Epithelial cell of esophagus (primary cell): ENCODE data around the gene KIF11.

Experiments
- DNase-seq: peaks from one replicate; pipeline ENCODE4 v3.0.0; 2010; ENCODE audit warnings: low read depth
- H3K4me3 ChIP-seq: 2 replicates; pipeline ENCODE4 v1.5.1; 2011; ENCODE audit warnings: mild to moderate bottlenecking, low read length, control low read depth
- CTCF ChIP-seq: IDR thresholded peaks from 2 replicates; pipeline ENCODE4 v1.5.1; 2011; ENCODE audit warnings: low read depth, mild to moderate bottlenecking, low read length, control low read depth, inconsistent platforms; ENCODE audit not compliant: insufficient read depth; ENCODE audit errors: missing control alignments

The KIF11 gene

GRCh38 chr10:92696606-92697383, 103.9 kb downstream of the KIF11 start:
- no peak overlapping the region for H3K4me3 ChIP-seq
- no peak for DNase-seq
- no peak for TF ChIP-seq CTCF

- H3K4me3 ChIP-seq = no peak overlapping the region
- DNase-seq = no peak
- no peak for TF ChIP-seq CTCF
Measured at GRCh38 chr10:92697663-92698511, 105.0 kb downstream of the KIF11 start.

- DNase-seq = no peak
- H3K4me3 ChIP-seq = peak overlapping the region; percentile 46
- no peak for TF ChIP-seq CTCF
Measured at GRCh38 chr10:92699193-92699517, 106.2 kb downstream of the KIF11 start.

- H3K4me3 ChIP-seq = peak overlapping the region; percentile 46
- DNase-seq = peak; percentile 13
- TF ChIP-seq CTCF = no peak
Measured at GRCh38 chr10:92699518-92700381, 106.8 kb downstream of the KIF11 start.

- DNase-seq = no peak
- TF ChIP-seq CTCF = no peak
- no peak overlapping the region for H3K4me3 ChIP-seq
Measured at GRCh38 chr10:92702301-92702916, 109.5 kb downstream of the KIF11 start.
